ENCODE data around the gene ARID1B.

The ARID1B gene

DNA sequence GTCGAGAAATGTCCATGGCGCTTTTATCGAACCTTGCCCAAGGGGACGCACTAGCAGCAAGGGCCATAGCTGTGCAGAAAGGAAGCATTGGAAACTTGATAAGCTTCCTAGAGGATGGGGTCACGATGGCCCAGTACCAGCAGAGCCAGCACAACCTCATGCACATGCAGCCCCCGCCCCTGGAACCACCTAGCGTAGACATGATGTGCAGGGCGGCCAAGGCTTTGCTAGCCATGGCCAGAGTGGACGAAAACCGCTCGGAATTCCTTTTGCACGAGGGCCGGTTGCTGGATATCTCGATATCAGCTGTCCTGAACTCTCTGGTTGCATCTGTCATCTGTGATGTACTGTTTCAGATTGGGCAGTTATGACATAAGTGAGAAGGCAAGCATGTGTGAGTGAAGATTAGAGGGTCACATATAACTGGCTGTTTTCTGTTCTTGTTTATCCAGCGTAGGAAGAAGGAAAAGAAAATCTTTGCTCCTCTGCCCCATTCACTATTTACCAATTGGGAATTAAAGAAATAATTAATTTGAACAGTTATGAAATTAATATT is 430.4 kb downstream of the ARID1B start:
- no peak for DNase-seq (ENCODE audit: low read depth in 2 of 2)

- DNase-seq (ENCODE audit: low read depth in 2 of 2): no peak
Measured at GRCh38 chr6:157209865-157210530, 432.8 kb downstream of the ARID1B start.

GRCh38 chr6:157210954-157211353 is 433.8 kb downstream of the ARID1B start:
- no peak for DNase-seq (ENCODE audit: low read depth in 2 of 2)

GRCh38 chr6:157211603-157212455 is 434.7 kb downstream of the ARID1B start:
- no peak for DNase-seq (ENCODE audit: low read depth in 2 of 2)

- no peak for DNase-seq (ENCODE audit: low read depth in 2 of 2)
Measured at GRCh38 chr6:157213426-157213825, 436.2 kb downstream of the ARID1B start.

- DNase-seq (ENCODE audit: low read depth in 2 of 2): no peak
Measured at GRCh38 chr6:157213907-157214565, 436.9 kb downstream of the ARID1B start.

DNA sequence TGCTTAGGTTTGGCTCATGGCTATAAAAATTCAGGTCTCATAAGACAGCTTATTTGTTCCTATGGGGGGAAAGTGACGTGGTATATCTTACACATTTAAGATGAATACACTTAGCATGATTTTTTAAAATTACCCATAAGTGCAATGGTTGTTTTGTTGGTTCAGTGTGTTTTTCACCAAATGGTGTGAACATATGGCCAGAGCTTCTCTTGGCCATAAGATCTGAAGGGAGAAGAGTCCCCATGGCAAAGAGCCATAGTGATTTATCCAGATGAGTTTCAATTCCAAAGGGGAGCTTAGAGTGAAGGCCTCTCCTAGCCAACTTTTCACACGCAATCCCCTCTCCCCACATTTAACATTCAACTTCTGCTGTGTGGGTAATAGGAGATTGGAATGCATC is 438.5 kb downstream of the ARID1B start:
- no peak for DNase-seq (ENCODE audit: low read depth in 2 of 2)

GRCh38 chr6:157216570-157216969 is 439.4 kb downstream of the ARID1B start:
- DNase-seq (ENCODE audit: low read depth in 2 of 2): no peak

GRCh38 chr6:157217198-157217893 is 440.2 kb downstream of the ARID1B start:
- DNase-seq (ENCODE audit: low read depth in 2 of 2): no peak

DNA sequence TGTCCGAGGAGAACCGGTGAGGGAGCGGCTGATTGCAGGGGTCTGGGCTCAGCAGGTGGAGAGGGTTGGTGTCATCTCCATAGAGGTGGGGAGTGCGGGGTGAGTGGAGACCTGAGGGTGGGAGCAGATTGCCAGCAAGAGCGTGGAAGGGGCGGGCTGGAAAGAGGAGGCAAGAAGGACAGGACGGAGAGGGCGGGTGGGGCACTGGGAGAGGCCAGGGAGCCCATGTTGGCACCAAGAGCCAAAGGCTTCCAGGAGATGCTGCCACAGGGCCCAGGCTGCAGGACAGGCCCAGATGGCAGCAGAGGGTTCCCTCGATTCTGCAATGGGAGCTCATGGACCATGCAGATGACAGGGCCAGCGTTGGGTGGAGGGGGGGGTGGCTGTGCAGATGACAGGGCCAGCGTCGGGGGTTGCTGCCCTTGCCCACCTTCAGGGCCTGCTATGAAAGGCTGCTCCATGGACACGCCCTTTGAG is 440.8 kb downstream of the ARID1B start:
- DNase-seq (ENCODE audit: low read depth in 2 of 2): no peak

GRCh38 chr6:157218371-157219198 is 441.4 kb downstream of the ARID1B start:
- no peak for DNase-seq (ENCODE audit: low read depth in 2 of 2)

DNA sequence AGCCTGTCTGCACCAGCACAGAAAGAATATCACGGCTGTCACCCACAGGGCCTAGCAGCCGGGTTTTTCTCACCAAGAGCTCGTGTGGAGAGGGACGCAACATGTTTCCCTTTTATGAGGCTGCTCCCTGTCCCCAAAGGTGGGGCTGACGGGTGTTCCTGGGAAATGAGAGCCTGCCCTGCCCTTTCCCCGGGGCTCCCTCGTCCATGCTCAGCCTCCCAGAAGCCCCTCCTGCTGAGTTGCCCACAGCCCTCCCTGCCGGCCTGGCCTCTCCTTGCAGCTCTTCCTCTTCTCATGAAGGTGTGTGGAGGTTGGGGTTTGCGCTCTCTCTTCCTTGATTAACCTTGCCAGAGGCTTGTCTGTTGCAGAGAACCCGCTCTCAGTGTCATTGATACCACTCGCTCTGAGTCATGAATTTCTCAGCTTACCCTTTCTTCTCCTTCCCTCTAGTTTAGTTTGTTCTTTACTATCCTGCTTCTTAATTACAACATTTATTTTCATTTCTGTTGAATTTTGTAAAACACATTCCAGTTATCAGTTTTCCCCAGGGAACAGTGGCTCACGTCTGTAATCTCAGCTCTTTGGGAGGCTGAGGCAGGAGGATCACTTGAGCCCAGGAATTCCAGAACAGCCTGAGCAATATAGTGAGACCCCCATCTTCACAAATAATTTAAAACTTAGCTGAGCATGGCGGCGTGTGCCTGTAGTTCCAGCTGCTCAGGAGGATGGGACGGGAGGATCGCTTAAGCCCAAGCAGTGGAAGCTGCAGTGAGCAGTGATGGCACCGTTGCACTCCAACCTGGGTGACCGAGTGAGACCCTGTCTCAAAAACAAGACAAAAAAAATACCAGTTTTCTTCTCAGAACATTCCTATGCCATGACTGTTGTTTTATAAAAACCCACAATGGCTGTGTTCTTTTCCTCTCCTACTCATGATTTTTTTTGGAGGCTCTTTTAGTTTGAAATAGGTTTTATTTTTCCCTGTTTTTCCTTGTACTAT is 442.3 kb downstream of the ARID1B start:
- no peak for DNase-seq (ENCODE audit: low read depth in 2 of 2)

DNA sequence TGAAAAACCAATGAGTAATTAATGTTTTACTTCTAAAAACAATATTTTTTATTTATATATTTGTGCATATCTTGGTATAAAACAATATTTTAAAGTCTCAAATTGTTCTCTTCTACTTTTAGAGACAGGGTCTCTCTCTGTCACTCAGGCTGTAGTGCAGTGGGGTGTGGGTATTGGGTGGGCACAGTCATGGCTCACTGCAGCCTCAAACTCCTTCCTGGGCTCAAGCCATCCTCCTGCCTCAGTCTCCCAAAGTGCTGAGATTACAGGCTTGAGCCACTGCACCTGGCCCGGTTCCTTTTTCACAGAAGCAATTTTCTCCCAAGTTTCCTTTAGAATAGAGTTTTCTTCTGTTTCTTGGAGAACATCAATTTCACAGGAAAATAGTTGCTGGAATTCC is 443.3 kb downstream of the ARID1B start:
- DNase-seq (ENCODE audit: low read depth in 2 of 2): no peak

GRCh38 chr6:157221049-157221816 is 444.1 kb downstream of the ARID1B start:
- peak; percentile 77 to 79 for DNase-seq (ENCODE audit: low read depth in 2 of 2)

DNA sequence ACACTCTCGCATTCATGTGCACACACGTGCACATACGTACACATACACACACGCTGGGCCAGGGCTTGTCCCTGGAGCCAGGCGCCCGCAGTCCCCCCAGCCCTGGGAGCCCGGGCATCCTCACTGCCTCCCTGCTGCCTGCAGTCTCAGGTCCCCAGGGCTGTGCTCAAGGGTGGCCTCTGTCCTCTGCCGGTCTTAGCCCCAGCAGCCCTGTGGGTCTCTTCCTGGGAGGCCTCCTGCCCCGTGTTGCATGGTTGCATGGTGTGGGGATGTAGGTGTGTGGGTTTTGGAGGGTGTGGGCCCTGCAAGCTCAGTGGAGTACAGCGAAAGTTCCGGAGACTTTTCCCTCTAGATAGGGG is 444.6 kb downstream of the ARID1B start:
- DNase-seq (ENCODE audit: low read depth in 2 of 2): no peak

- no peak for DNase-seq (ENCODE audit: low read depth in 2 of 2)
Measured at GRCh38 chr6:157222201-157222981, 445.2 kb downstream of the ARID1B start.

DNA sequence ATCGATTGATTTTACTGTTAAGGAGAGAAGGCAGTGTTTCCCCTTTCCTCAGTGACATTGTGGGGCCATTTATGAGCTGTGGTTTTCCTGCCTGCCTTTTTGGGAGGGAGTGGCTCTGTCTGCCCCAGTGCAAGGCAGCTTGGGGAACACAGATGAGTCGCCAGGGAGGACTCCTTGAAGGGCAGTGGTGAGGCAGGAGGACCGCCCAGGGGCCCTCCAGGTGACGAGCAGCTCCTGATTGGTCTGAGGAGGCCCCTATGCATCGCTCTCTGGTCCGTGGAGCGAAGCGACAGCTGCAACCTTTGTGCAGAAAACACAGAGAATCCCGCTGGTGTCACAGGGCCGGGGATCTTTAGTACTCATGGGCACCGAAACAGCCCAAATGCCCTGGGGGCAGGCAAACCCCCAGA is 445.8 kb downstream of the ARID1B start:
- no peak for DNase-seq (ENCODE audit: low read depth in 2 of 2)

DNA sequence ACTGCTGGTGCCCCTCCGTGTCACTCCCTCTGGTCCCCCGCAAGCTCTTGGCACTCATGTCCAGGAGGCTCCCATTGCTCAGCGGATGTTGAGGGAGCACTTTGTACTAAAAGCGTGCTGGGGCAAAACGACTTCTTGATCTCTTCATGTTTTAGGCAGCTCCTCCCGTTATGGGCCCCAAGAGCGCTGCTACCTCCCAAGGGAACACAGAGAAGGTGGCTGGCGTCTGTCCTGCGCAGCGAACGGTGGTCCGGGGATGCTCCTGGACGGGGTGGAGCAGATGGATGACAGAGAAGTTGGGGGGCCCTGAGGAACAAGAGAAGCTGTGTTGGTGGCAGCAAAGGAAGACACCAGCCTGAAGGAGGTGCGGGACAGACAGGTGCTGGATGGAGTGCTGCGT is 446.3 kb downstream of the ARID1B start:
- DNase-seq (ENCODE audit: low read depth in 2 of 2): no peak

Measured in stimulated activated CD4-positive, alpha-beta T cell treated with anti-CD3 and anti-CD28 coated beads, Interleukin-4, amount 100 ng/mL, for 48 hours (primary cell).